NCI-H1436 (cell line): ENCODE data around the gene MGARP.
"Not testable (repeated sequence)": the region's sequence is repeated elsewhere in the genome, so short reads cannot be mapped to it uniquely, and the experiment has no call there.

Source experiments
- DNase-seq: peaks from one replicate; lab custom pipeline; 2025; lab: John Stamatoyannopoulos, UW

The MGARP gene

GRCh38 chr4:139279760-139280620, at the start of gene MGARP:
Gene MGARP, minus strand, starts transcription at chr4:139280225. Its CDS starts 67 bp downstream, at chr4:139280158.
- no peak for DNase-seq

- no peak for DNase-seq
Observed at GRCh38 chr4:139329665-139330200, 49.7 kb upstream of the MGARP start.

- DNase-seq = no peak
Observed at GRCh38 chr4:139324620-139325019, 44.6 kb upstream of the MGARP start.

GRCh38 chr4:139322541-139322940, 42.5 kb upstream of the MGARP start:
- not testable (repeated sequence) for DNase-seq

- not testable (repeated sequence) for DNase-seq
Observed at GRCh38 chr4:139322070-139322469, 42.0 kb upstream of the MGARP start.

- no peak for DNase-seq
Observed at GRCh38 chr4:139319571-139319970, 39.5 kb upstream of the MGARP start.

GRCh38 chr4:139317635-139318034, 37.6 kb upstream of the MGARP start:
- no peak for DNase-seq

GRCh38 chr4:139316733-139317132, 36.7 kb upstream of the MGARP start:
- no peak for DNase-seq

- no peak for DNase-seq
Observed at GRCh38 chr4:139315221-139315675, 35.2 kb upstream of the MGARP start.

GRCh38 chr4:139314047-139314800, 34.2 kb upstream of the MGARP start:
- DNase-seq = no peak

- not testable (repeated sequence) for DNase-seq
Observed at GRCh38 chr4:139313414-139313813, 33.4 kb upstream of the MGARP start.

- no peak for DNase-seq
Observed at GRCh38 chr4:139312552-139313332, 32.7 kb upstream of the MGARP start.

GRCh38 chr4:139311909-139312308, 31.9 kb upstream of the MGARP start:
- no peak for DNase-seq

GRCh38 chr4:139304920-139305319, 24.9 kb upstream of the MGARP start:
- DNase-seq = no peak

- peak; percentile 70 for DNase-seq
Observed at GRCh38 chr4:139301821-139302611, 22.0 kb upstream of the MGARP start, which contains the start of gene NDUFC1. Gene NDUFC1, minus strand, starts transcription at chr4:139302477. Its CDS starts 6,679 bp downstream, at chr4:139295798.

- DNase-seq = peak; percentile 97
Observed at GRCh38 chr4:139301113-139301820, 21.2 kb upstream of the MGARP start, which contains the start of gene NAA15. Gene NAA15, plus strand, starts transcription at chr4:139301505. Its CDS starts 273 bp downstream, at chr4:139301778.

- DNase-seq = no peak
Observed at GRCh38 chr4:139300431-139301112, 20.5 kb upstream of the MGARP start.

- DNase-seq = no peak
Observed at GRCh38 chr4:139299536-139299935, 19.5 kb upstream of the MGARP start.

- no peak for DNase-seq
Observed at GRCh38 chr4:139297001-139297410, 17.0 kb upstream of the MGARP start.

- no peak for DNase-seq
Observed at GRCh38 chr4:139295942-139296299, 15.9 kb upstream of the MGARP start.
